NCI-H128 (cell line): Measurements from ENCODE around the gene TNS3.

Experiments used
- DNase-seq: peaks from one replicate; lab custom pipeline; 2025; ENCODE audit not compliant: unreplicated experiment; lab: John Stamatoyannopoulos, UW

The TNS3 gene

DNA sequence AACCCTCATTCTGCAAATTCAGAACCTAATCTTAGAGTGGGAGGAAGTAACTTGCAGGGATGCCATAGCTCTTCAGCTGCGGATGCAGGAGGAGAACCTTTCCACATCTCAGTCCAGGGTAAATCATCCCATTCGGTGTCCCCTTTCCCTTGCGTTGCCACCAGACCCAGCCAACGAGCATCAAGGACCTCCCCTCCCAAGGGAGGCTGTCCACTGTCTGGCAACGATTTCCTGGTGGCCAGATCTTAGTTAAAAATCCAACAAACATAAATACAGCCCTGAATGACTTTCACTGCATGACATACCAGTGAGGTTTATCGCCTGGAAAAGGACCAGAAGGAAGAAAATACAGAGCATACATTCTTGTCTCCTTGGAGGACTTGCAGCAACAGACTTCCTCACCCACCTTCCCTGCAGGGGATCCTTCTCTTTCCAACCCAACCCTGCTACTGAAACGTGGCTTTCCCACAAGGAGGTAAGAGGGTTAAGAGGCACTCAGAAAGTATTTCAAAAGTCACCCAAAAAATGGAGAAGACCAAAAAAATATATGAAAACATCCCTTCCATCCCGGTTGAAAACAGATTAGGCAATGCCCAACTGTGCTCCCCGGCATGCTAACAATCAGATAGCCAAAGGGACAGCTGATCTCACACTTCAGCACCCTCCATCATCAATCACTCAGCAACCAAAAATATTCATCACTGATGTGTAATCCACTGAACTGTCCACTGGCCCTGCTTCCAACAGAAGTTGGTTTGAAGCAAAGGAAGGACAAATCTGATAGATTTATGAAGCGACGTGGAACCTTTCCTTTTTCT is 206.6 kb downstream of the TNS3 start:
- no peak for DNase-seq

DNA sequence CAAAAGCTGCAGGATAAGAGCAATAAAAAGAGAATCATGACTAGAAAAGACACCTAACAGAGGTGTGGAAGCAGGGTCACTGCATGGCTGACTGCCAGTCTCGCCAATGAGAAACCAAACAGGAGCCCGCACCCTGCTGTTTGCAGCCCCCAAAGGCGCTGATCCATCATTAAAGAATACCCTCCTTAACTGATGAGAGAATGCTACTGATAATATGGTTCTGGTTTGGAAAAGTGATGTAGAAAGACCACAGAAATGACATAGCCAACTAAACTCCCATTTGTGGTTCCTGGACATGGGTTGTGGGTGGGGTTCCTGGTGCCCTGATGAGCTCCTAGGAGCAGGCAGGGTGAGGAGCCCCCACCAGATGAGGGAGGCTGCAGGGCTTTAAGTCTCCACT is 207.4 kb downstream of the TNS3 start:
- no peak for DNase-seq

GRCh38 chr7:47373871-47374451 is 207.9 kb downstream of the TNS3 start:
- no peak for DNase-seq

DNA sequence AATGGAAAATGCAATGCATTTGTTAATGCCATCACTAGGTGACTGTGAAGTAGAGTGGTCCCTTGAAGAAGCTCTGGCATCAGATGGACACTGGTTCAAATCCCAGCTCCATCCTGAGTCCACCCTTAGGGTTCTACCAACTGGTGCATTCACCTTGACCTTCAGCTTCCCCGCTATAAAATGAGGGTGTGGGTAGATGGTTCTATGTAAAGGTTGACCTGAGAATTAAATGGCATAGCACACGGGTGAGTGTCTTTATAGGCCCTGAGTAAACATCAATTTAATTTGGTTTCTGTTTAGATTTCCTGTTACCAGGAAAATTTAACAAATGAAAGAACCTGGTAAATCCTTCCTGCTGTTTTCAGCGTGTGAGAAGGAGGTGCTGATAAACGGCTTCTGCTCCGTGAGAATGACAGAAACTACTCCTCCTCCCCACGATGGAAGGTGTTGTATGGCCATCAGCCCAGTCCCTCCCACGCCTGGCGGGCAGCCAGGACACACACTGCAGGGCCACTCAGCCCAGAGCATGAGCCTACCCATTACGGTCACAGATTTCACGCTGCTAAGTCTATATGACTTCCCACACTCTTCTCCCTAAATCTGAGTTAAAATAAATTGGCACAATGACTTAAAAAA is 210.1 kb downstream of the TNS3 start:
- DNase-seq, result peak; percentile 23

- DNase-seq, result no peak
Observed at GRCh38 chr7:47371317-47371716, 210.6 kb downstream of the TNS3 start.

- DNase-seq, result no peak
Observed at GRCh38 chr7:47370461-47371042, 211.4 kb downstream of the TNS3 start.

- DNase-seq, result no peak
Observed at GRCh38 chr7:47369736-47370135, 212.2 kb downstream of the TNS3 start.

GRCh38 chr7:47368190-47368812 is 213.6 kb downstream of the TNS3 start:
- no peak for DNase-seq

DNA sequence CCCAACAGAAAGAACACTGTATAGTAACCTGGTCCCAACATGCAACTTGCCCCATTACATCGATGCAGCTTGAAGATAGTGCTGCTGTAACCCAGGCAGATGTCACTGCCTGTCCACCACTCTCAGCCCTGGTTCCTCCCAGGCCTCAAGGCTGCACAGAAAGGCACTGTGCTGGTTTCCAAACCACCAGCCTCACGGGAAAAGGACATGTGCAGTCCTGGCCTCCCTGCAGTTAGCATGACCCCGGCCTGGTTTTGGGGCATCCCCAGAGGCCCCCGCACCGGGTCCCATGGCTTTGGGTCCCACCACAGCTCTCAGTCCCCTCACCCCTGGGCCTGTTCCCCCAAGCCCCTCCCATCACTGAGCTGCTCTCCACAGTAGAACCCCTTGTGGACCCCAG is 214.5 kb downstream of the TNS3 start:
- no peak for DNase-seq

GRCh38 chr7:47366960-47367359 is 215.0 kb downstream of the TNS3 start:
- no peak for DNase-seq

GRCh38 chr7:47366211-47366610 is 215.7 kb downstream of the TNS3 start:
- DNase-seq, result no peak

GRCh38 chr7:47362984-47363383 is 218.9 kb downstream of the TNS3 start:
- DNase-seq, result no peak

- DNase-seq, result no peak
Observed at GRCh38 chr7:47361746-47362215, 220.1 kb downstream of the TNS3 start.

DNA sequence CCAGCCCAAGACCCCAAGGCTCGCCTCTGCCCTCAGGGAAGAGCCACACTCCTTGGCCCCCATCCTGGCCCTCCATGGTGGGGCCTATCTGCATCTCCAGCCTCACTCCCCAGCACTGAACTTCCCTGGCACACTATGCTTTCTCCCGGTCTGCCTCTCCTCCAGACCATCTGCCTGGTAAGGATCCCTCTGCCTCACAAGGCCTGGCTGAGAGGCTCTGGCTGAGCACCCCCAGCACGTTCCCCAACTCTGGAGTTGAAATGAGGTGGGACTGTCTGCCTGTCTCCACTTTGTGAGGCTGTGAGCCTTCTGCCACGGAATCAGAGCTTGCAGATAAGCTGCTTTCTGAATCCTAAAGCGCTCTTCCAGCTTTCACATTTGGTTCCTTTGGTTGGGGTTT is 220.7 kb downstream of the TNS3 start:
- DNase-seq, result no peak

GRCh38 chr7:47360301-47360900 is 221.5 kb downstream of the TNS3 start:
- no peak for DNase-seq

DNA sequence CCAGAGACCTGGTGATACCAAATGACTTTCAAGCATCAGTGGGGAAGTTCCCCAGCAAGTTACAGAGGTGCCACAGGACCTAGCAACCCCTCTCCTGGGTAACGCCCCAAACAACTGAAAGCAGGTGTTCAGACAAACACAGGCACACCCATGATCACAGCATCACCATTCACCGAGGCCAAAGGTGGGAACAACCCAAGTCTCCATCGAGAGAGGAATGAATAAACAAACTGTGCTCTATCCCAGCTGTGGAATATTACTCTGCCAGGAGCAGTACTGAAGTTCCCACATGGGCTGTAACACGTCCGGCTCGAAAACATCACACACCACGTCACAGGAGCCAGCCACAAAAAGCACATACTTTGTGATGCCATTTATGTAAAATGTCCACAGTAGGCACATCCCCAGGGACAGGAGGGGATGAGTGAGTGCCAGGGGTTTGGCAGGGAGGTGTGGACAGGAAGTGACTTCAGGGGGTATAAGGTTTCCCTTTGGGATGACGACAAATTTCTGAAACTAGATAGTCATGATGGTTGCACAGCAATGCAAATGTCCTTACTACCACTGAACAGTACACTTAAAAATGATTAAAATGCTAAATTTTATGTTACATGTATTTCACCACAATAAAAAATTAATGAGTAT is 222.8 kb downstream of the TNS3 start:
- no peak for DNase-seq

GRCh38 chr7:47358357-47358756 is 223.6 kb downstream of the TNS3 start:
- DNase-seq, result no peak

GRCh38 chr7:47357863-47358262 is 224.0 kb downstream of the TNS3 start:
- no peak for DNase-seq

- DNase-seq, result no peak
Observed at GRCh38 chr7:47357361-47357760, 224.6 kb downstream of the TNS3 start.

DNA sequence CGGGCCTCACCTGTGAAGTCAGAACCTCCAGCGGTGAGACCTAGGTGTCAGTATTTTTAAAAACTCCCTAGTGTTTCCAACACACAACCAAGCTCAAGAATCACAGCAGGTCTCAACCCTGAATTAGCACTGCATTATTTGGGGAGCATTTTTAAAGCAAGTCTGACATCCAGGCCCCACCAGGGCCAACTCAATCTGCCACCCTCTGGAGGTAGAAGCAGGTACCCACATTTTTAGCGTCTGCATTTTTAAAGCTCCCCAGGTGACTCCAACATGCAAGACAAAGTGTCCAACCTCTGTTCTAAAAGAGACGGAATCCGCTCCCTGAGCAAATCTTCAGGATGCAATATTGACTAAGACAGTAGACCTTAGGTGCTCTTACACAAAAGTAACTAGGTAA is 225.7 kb downstream of the TNS3 start:
- DNase-seq, result no peak
